TTC549 (cell line): ENCODE results near the gene KCNAB2.

ENCODE experiments used
- FAIRE-seq: peaks from 2 replicates; lab custom pipeline; 2012; peaks lifted over from hg19 to GRCh38; lab: Jason Lieb, UNC

The KCNAB2 gene

GRCh38 chr1:6083801-6084446, 38.2 kb downstream of the KCNAB2 start:
- FAIRE-seq = no peak

GRCh38 chr1:6084781-6085495, 39.2 kb downstream of the KCNAB2 start:
- FAIRE-seq = no peak

- FAIRE-seq = no peak
Measured at GRCh38 chr1:6085666-6086065, 40.0 kb downstream of the KCNAB2 start.

DNA sequence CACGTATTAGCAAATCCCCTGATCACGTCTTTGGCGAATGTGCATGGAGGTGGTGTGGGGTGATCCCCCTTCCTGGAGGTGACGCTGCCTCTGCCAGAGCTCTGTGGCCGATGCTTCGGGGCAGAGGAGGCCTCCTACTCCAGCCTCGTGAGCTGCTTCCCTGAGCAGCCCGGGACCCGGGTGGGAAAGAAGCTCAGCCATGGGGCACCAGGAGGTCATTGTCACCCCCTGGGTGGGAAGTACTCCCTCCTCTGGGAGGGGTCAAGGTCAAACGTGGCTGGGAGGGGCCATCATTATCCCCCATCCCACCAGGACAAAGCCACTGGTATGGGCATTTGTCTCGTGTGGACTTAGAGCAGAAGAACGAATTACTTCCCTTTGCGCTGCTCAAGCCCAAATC, 40.7 kb downstream of the KCNAB2 start:
- no peak for FAIRE-seq

- no peak for FAIRE-seq
Measured at GRCh38 chr1:6086762-6087376, 41.2 kb downstream of the KCNAB2 start.

DNA sequence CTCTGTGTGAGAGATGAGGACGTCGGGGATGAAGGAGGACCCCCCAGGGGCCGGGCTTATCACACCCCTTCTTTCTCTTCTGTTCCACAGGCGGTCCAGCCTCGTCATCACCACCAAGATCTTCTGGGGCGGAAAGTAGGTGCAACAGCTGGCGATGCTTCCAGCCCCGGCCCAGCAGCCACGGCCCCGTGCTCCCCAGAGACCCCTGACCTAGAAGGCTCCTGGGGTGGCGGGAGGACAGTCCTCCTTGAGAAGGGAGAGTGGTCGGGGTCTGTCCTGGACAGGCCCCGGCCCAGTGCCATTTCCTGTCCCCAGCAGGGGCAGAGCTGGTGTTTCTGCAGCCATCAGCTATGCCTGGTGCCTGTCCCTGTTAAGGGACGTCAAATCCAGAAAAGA, 41.7 kb downstream of the KCNAB2 start:
- FAIRE-seq = no peak

- no peak for FAIRE-seq
Measured at GRCh38 chr1:6087958-6088357, 42.3 kb downstream of the KCNAB2 start.

DNA sequence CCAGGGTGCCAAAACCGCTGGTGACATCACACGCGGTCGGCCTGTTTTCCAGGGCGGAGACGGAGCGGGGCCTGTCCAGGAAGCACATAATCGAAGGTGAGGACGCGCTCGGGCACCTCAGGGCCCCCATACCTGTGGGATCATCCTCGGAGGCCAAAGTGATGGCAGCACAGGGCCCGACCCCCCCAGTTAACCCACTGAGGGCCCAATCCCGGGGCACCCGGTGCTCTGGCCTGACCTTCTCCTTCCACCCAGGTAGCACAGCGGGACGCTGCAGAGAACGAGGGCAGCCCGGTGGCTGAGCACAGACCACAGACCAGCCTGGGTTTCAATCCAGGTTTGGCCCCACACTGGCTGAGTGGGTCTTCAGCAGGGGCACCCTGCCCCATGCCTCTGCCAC, 43.3 kb downstream of the KCNAB2 start:
- no peak for FAIRE-seq

DNA sequence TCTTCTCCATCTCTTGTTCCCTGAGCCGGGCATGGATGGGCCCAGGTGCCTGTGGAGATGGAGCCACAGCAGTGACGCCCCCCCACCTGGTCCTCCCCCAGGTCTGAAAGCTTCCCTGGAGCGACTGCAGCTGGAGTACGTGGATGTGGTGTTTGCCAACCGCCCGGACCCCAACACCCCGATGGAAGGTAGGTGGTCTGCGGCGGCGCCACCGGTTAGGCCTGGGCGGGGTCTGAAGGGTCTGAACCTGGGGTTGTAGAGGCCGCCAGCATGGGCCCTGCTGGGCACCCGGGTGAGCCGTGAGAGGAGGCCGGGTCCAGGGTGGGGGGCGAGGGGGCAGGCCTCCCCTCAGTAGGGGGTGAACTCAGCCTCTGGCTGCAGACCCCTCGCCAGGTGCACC, 44.6 kb downstream of the KCNAB2 start:
- no peak for FAIRE-seq

GRCh38 chr1:6090996-6091822, 45.5 kb downstream of the KCNAB2 start:
- FAIRE-seq = no peak

DNA sequence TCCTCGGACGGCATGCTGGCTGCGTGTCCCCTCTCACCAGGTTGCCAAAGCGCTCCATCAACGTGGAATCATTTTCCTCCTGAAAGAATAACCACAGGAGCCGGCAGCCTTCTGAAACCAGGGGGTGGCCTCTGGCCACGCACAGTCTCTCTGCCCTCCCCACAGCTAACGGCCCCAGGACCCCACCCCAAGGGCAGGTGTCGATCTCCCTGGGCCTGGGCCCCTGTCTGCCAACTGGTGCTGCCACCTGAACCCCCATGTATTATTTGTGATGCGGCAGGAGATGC, 46.1 kb downstream of the KCNAB2 start:
- no peak for FAIRE-seq

- FAIRE-seq = no peak
Measured at GRCh38 chr1:6092211-6092610, 46.5 kb downstream of the KCNAB2 start.

GRCh38 chr1:6093071-6093470, 47.4 kb downstream of the KCNAB2 start:
- no peak for FAIRE-seq

DNA sequence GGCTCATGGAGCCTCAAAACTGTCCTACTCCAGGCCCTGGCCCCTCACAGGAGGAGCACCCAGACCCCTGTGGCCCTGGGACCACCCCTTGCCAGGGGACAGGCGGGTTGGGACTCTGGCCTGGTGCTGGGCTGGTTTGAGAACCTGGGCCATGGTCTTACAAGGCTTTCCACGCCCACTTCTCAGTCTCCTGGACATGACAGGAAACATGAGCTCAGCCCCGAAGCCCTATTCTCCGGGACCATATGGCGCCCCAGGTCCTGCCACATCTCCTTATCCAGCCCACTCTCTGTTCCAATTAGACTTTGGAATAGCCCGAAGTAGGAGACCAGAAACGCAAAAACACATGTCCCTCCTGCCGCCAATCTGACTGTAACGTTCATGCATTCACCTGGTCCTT, 47.9 kb downstream of the KCNAB2 start:
- FAIRE-seq = no peak

DNA sequence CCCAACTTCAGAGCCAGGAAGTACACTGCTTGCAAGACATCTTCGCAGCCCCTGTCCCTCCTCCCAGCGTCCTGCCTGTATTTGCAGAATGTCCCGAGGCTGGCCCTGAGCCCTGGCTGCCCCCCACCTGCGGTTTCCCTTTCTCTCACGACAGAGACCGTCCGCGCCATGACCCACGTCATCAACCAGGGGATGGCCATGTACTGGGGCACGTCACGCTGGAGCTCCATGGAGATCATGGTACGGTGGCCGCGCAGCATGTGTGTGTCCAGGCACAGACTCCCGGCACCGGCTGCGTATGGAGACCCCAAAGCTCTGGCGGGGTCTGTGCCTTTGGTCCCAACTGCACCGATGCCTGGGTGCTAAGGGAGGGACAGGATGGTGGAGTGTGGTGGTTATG, 48.6 kb downstream of the KCNAB2 start:
- FAIRE-seq = no peak

- no peak for FAIRE-seq
Measured at GRCh38 chr1:6094801-6095505, 49.3 kb downstream of the KCNAB2 start.

DNA sequence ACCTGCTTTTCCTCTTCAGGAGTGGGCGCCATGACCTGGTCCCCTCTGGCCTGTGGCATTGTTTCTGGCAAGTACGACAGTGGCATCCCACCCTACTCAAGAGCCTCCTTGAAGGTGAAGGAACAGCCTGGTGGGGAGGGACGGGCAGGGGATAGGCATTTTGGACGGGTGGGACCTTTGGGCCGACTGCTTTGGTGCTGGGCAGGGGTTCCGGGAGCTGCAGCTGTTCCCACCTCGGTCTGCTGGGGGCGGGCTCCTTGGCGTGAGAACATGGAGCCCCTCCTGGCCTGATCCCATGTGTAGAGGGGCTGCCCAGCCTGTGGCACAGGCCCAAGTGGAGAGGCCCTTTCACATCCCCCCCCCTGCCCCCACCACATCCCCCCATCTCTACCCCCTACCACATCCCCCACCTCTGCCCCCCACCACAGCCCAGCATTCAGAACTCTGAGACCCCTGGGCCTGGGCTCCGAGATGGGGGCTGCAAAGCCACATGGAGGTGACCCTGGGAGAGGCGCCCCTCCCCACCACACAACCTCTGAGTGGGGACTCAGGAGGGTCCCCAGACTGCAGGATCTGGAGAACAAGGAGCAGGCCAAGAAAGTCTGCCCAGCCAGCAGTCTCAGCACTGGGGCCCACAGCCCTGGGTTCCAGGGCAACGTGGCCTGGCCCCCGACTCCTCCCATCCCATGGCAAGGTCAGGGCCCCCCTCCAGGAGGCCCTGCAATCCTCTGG, 50.0 kb downstream of the KCNAB2 start:
- no peak for FAIRE-seq

GRCh38 chr1:6096243-6097116, 50.8 kb downstream of the KCNAB2 start:
- no peak for FAIRE-seq

GRCh38 chr1:6097117-6097595, 51.5 kb downstream of the KCNAB2 start:
- no peak for FAIRE-seq

DNA sequence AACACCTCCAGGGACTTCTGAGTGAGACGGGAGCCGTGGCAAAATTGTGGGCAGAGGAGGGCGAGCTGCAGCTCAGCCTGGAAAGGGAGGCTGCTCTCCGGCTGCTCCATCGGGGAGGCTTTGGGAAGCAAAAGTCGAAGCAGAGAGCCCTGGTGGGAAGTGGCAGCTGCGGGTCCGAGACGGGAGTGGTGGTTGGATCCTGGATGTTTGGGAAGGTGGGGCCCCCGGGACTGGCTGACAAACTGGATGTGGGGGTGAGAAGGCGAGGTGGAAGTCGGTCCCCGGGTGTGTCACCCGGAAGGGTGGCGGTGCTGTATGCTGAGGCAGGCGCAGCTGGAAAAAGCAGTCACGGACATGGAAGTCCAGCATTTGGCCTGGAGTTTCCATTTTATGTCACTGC, 52.1 kb downstream of the KCNAB2 start:
- no peak for FAIRE-seq
